Lung (tissue), 12 donors: ENCODE measurements around the gene CHAF1A. TPM values are rescaled to one million over a fixed set of nuclear protein-coding genes. Genes with fewer than 3 reads are reported as not detected.

Experiments
- ATAC-seq: fragments of 200-7000 bp; cut with Tn5 transposase; one replicate; pipeline ENCODE4 v1.9.1; 2020; ENCODE audit warnings: moderate number of reproducible peaks; ENCODE audit not compliant: insufficient read depth, low FRiP score
- DNase-seq, 3 donors: peaks; one replicate each; pipeline ENCODE4 v3.0.0-alpha.2; 2013 to 2017
- H3K27ac ChIP-seq, 2 donors: one replicate each; pipeline ENCODE4 v1.5.1; 2013; ENCODE audit warnings: mild to moderate bottlenecking in 2 of 2, moderate library complexity in 2 of 2, control low read depth in 1 of 2, inconsistent platforms in 1 of 2, low read depth in 1 of 2, low read length in 1 of 2
- H3K27me3 ChIP-seq, 3 donors: one replicate each; pipeline ENCODE4 v1.5.1; 2013; ENCODE audit warnings: low read length in 2 of 3; ENCODE audit not compliant: control insufficient read depth in 3 of 3, insufficient read depth in 3 of 3
- H3K36me3 ChIP-seq, 4 donors: one replicate each; pipeline ENCODE4 v1.5.1; 2013; ENCODE audit warnings: low read length in 4 of 4, mild to moderate bottlenecking in 1 of 4, moderate library complexity in 1 of 4; ENCODE audit not compliant: control insufficient read depth in 4 of 4, insufficient read depth in 4 of 4
- H3K4me1 ChIP-seq, 5 donors: one replicate each; pipeline ENCODE4 v1.5.1; 2013; ENCODE audit warnings: low read length in 5 of 5, mild to moderate bottlenecking in 2 of 5, moderate library complexity in 1 of 5; ENCODE audit not compliant: control insufficient read depth in 5 of 5, insufficient read depth in 5 of 5
- H3K4me3 ChIP-seq: one replicate; pipeline ENCODE4 v1.5.1; 2013; ENCODE audit warnings: mild to moderate bottlenecking, control low read depth, moderate library complexity
- H3K9ac ChIP-seq, 2 donors: one replicate each; pipeline ENCODE4 v1.5.1; 2013; ENCODE audit warnings: low read length in 2 of 2, control low read depth in 1 of 2; ENCODE audit not compliant: insufficient read depth in 1 of 2
- H3K9me3 ChIP-seq, 4 donors: one replicate each; pipeline ENCODE4 v1.5.1; 2013; ENCODE audit warnings: low read length in 3 of 4, mild to moderate bottlenecking in 1 of 4, moderate library complexity in 1 of 4; ENCODE audit not compliant: control insufficient read depth in 4 of 4, insufficient read depth in 3 of 4
- CTCF ChIP-seq: IDR thresholded peaks from 2 replicates; pipeline ENCODE4 v1.5.1; 2012; ENCODE audit warnings: mild to moderate bottlenecking; ENCODE audit errors: control extremely low read depth, extremely low read depth
- WGBS, 2 donors: extraction: QIAGEN DNeasy Blood & Tissue Kit; methylation state at CpG; one replicate each; pipeline ENCODE4 v1.1.7; 2013; 5-methylcytosine and 5-hydroxymethylcytosine counted together
- polyA plus RNA-seq, 2 donors: library from polyadenylated mRNA; stranded (reverse); fragments of 200-250 nt; gene quantifications; one replicate each; pipeline ENCODE4 v1.2.1, GENCODE V29; 2013
- total RNA-seq, 2 donors: library from RNA; depleted of rRNA in 1 of 2; stranded (reverse); fragments of >200 nt in 1 of 2; gene quantifications; one replicate each; pipeline ENCODE4 v1.2.1, GENCODE V29; 2014 to 2021
- donor health status: control.
- donor health status: control.
- donor health status: Bipolar disorder and iron deficiency.
- donor health status: healthy.
- donor health status: DM: yes; HTN: yes; CAD: no.

CHAF1A gene
- total and polyA plus RNA-seq, 4 donors, result 6.8 to 16.7 (median 8.7) TPM

GRCh38 chr19:4369888-4370260 lies 32.6 kb upstream of the CHAF1A start:
- Histone ChIP-seq H3K27me3 (no peaks in the 10 kb centered on the region), H3K4me1 (peaks cover 17 to 64% (median 51%) of the 10 kb centered on the region in 5 donors), H3K9ac (no peak overlapping the region), H3K36me3 (peaks cover 0 to 23% (median 15%) of the 10 kb centered on the region in 4 donors), H3K4me3 (no peak overlapping the region), H3K9me3 (no peaks in the 10 kb centered on the region), H3K27ac (peak overlapping the region in 1 of 2 donors; percentile 83)
- 12 to 21% methylated on average over 21 of the region's 21 CpGs for WGBS, 2 donors
- DNase-seq, result peak; percentile 38 to 71 (median 57)
- ATAC-seq, result peak; percentile 35
- peak; percentile 20 for TF ChIP-seq CTCF

- no peaks in the 10 kb centered on the region for H3K9me3 ChIP-seq
- no peak for TF ChIP-seq CTCF
- H3K4me3 ChIP-seq, result no peak overlapping the region
- ATAC-seq, result no peak
- peaks cover 22 to 70% (median 58%) of the 10 kb centered on the region in 5 donors for H3K4me1 ChIP-seq
- peaks cover 0 to 17% (median 12%) of the 10 kb centered on the region in 4 donors for H3K36me3 ChIP-seq
- DNase-seq, result no peak
- H3K9ac ChIP-seq, result peak overlapping the region in 1 of 2 donors; percentile 13
- WGBS, 2 donors, result 88% methylated on average over 15 of the region's 15 CpGs
- no peaks in the 10 kb centered on the region for H3K27me3 ChIP-seq
- peak overlapping the region in 1 of 2 donors; percentile 83 for H3K27ac ChIP-seq
Measured at GRCh38 chr19:4370418-4371041, 31.9 kb upstream of the CHAF1A start.

GRCh38 chr19:4371247-4372164 lies 30.9 kb upstream of the CHAF1A start:
- ATAC-seq (no peak), DNase-seq (no peak)

More at GRCh38 chr19:4371247-4372164, 30.9 kb upstream of the CHAF1A start:
- no peak overlapping the region for H3K9ac ChIP-seq
- H3K9me3 ChIP-seq, result no peaks in the 10 kb centered on the region
- no peak for TF ChIP-seq CTCF
- peaks cover 22 to 80% (median 64%) of the 10 kb centered on the region in 5 donors for H3K4me1 ChIP-seq
- no peak overlapping the region for H3K4me3 ChIP-seq
- peak overlapping the region in 1 of 2 donors; percentile 92 for H3K27ac ChIP-seq
- H3K27me3 ChIP-seq, result no peaks in the 10 kb centered on the region
- H3K36me3 ChIP-seq, result peaks cover 0 to 8% (median 4%) of the 10 kb centered on the region in 4 donors
- 94 to 95% methylated on average over 31 of the region's 31 CpGs for WGBS, 2 donors
